ENCODE data around the gene DAPP1.
A peak's percentile ranks its signal among the peaks of the same experiment; 100 is the strongest.

Gene DAPP1

DNA sequence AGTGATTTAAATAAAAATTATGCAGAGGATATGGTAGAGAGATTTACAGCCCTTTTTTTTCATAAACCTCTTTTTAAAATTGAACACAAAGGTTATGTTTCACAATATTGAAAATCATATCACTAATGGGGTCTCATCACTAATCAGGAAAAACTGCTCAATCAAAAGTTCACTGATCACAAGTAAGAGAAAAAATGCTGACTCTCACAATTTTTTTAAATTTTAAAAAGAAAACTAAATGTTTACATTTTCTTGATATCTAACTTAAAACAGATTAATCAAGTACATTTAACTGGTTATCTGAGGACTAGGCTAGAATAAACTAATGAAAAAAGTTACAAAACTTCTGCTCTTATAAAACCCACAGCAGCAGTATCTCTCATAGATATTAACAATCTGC, 69.1 kb downstream of the DAPP1 start:
- TF ChIP-seq, protein P1, sequence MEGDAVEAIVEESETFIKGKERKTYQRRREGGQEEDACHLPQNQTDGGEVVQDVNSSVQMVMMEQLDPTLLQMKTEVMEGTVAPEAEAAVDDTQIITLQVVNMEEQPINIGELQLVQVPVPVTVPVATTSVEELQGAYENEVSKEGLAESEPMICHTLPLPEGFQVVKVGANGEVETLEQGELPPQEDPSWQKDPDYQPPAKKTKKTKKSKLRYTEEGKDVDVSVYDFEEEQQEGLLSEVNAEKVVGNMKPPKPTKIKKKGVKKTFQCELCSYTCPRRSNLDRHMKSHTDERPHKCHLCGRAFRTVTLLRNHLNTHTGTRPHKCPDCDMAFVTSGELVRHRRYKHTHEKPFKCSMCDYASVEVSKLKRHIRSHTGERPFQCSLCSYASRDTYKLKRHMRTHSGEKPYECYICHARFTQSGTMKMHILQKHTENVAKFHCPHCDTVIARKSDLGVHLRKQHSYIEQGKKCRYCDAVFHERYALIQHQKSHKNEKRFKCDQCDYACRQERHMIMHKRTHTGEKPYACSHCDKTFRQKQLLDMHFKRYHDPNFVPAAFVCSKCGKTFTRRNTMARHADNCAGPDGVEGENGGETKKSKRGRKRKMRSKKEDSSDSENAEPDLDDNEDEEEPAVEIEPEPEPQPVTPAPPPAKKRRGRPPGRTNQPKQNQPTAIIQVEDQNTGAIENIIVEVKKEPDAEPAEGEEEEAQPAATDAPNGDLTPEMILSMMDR (IDR thresholded peaks at IDR 0.05) = no peak
- TF ChIP-seq ZFX (IDR thresholded peaks at IDR 0.05; ENCODE audit: borderline replicate concordance) = no peak
- H3K27ac ChIP-seq = no peak overlapping the region

DNA sequence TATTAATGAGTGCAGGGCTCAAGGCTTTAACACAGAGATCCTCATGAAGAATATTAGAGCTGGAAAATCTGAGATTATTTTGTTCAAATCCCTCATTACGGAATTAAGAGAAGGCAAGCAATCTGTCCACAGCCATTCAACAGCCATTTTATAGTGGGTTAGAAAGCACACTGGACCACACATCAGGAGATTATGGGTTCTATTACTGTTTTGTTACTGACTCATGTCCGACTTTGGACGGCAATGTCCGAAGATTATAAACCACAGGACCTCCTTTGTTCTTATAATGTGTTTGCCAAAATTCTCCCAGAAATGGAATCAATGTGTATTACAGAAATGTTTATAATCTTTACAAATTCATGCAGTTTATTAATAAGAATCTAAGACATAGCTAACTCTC, 69.5 kb downstream of the DAPP1 start:
- TF ChIP-seq, protein P1 (IDR thresholded peaks at IDR 0.05) = no peak
- TF ChIP-seq ZFX (IDR thresholded peaks at IDR 0.05; ENCODE audit: borderline replicate concordance) = no peak
- no peak overlapping the region for H3K27ac ChIP-seq

DNA sequence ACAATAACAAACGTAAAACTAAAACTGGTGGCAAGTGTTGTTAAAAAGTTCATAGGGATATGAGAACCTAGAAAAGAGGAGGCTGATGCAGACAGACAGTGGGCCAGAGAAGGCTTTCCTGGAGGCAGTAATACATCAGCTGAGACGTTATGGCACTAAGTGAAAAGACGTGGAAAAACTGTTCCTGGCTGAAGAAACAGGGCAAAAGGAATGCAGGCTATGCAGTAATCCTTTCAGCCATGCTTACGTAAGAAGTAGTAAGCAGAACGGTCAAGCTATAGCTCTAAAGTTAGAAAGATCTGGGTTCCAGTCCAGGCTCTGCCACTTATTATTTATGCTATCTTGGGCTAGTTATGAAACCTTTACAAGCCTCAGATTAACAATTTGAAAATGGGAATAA, 71.2 kb downstream of the DAPP1 start:
- TF ChIP-seq, protein P1 (IDR thresholded peaks at IDR 0.05) = no peak
- TF ChIP-seq ZFX (IDR thresholded peaks at IDR 0.05; ENCODE audit: borderline replicate concordance) = no peak
- no peak overlapping the region for H3K27ac ChIP-seq

DNA sequence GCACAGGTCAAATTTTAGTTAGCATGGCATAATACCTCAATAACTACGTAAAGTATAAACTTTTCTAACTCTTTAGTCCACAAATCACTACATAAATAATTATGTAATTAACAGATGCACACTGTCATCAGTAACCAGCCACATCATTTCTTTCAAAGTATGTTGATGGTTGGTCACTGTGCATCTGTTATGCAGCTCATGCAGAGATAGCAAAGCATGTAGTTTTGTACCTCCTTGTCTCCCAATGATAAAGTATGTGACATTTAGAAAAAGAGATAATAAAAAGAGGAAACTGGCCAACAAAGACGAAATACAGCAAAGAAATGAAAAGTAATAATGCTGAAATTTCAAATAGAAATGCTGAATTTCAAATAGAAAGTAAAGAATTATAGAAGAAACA, 74.7 kb downstream of the DAPP1 start:
- no peak overlapping the region for H3K27ac ChIP-seq
- TF ChIP-seq ZFX (IDR thresholded peaks at IDR 0.05; ENCODE audit: borderline replicate concordance) = no peak
- TF ChIP-seq, protein P1 (IDR thresholded peaks at IDR 0.05) = no peak

DNA sequence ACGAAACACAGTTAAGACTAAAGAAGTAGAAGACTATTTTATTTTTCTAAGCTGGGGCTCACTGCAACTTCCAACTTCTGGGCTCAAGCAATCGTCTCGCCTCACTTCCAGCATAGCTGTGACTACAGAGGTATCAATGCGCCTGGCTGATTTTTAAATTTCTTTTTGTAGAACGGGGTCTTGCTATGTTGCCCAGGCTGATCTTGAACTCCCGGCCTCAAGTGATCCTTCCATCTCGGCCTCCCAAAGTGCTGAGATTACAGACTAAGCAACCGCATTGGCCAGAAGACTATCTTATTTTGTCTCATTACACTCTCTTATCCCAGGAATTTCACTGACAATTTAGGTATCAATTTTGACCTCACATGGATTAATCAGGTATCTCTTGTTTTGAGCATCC, 76.4 kb downstream of the DAPP1 start:
- no peak for TF ChIP-seq ZFX (IDR thresholded peaks at IDR 0.05; ENCODE audit: borderline replicate concordance)
- TF ChIP-seq, protein P1 (IDR thresholded peaks at IDR 0.05) = no peak
- no peak overlapping the region for H3K27ac ChIP-seq

DNA sequence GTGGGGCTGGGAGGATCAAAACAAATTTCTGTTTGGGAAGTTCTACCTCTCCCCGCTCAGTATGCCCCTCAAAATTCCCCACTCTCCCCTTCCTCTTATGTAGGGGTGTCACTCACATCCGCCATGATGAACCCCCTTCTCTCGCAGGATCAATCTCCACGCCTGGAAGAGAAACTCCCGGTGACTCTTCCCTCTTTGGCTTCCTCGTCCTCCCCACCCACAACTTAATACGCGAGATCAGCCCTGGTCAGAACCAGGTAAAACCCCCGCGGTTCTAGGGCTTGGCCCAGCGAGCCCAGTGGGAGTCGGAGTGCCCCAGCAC, 77.2 kb downstream of the DAPP1 start:
- no peak for TF ChIP-seq ZFX (IDR thresholded peaks at IDR 0.05; ENCODE audit: borderline replicate concordance)
- TF ChIP-seq, protein P1 (IDR thresholded peaks at IDR 0.05) = no peak
- peak overlapping the region; percentile 68 for H3K27ac ChIP-seq

DNA sequence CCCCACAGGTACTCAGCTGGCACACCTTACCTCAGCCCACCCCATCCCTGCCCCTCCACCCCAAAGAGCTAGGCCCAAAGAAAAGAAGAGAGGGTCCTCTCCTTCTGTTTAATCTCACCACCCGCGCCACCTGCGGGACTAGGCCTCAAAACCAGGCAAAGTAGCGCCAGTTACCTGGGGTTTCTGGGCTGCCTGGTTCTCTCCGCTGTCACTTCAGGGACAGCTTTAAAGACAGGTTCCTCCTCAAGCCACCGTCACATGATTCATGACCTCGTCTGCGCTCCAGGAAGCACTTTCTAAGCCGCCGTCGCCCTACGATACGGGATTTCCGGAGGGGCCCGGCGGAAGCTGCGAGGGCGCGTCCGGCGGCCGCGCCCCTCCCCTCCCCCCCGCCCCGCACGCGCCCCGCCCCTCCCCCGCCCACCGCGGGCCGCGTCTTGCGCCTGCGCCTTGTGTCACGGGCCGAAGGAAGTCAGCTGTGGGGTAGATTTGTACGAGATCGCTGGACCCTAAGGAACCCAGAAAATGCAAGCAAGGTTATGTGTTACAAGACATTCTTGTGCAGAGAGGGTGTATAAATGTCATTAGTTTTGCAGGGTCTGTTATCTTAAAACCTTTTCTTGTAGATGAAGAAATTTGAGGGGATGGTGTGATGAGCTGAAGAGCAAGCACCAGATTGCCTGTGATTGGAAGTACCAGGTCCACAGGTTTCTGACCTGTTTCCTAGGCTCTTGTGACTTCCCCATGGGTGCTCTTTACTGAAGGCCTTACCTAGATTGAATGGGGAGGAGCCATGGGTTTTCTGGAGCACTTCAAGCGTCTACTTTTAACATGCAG, 77.8 kb downstream of the DAPP1 start, which contains the start of gene LAMTOR3:
LAMTOR3 (minus strand) TSS at position 267 of the 837 bp plus-strand sequence. CDS start 464 bp downstream, outside the sequence.
- H3K27ac ChIP-seq = peak within 1 kb of the TSS; percentile 68
- no peak for TF ChIP-seq ZFX (IDR thresholded peaks at IDR 0.05; ENCODE audit: borderline replicate concordance)
- TF ChIP-seq, protein P1 (IDR thresholded peaks at IDR 0.05) = no peak

Data from 22Rv1 (cell line).